Skeletal muscle satellite cell (primary cell): ENCODE measurements around the gene SRXN1. TPM values are rescaled to one million over a fixed set of nuclear protein-coding genes. Genes with fewer than 3 reads are reported as not detected.
"Not testable (repeated sequence)": the region's sequence is repeated elsewhere in the genome, so short reads cannot be mapped to it uniquely, and the experiment has no call there.

Source experiments
- H3K27me3 ChIP-seq: 2 replicates; pipeline ENCODE4 v1.7.0; 2013; ENCODE audit warnings: low read length; ENCODE audit not compliant: control insufficient read depth, insufficient read depth
- H3K36me3 ChIP-seq: 2 replicates; pipeline ENCODE4 v1.7.0; 2013; ENCODE audit warnings: mild to moderate bottlenecking, control low read depth, low read length; ENCODE audit not compliant: insufficient read depth
- H3K4me1 ChIP-seq: 2 replicates; pipeline ENCODE4 v1.7.0; 2013; ENCODE audit warnings: low read length; ENCODE audit not compliant: control insufficient read depth, insufficient read depth
- H3K4me2 ChIP-seq: 2 replicates; pipeline ENCODE4 v1.7.0; 2013; ENCODE audit warnings: mild to moderate bottlenecking, low read length
- H3K4me3 ChIP-seq: 2 replicates; pipeline ENCODE4 v1.7.0; 2013; ENCODE audit warnings: low read length
- H3K9ac ChIP-seq: 2 replicates; pipeline ENCODE4 v1.7.0; 2013; ENCODE audit warnings: mild to moderate bottlenecking, low read depth, low read length, moderate library complexity
- H3K9me3 ChIP-seq: replicated peaks from 2 replicates; pipeline ENCODE4 v1.7.0; 2013; ENCODE audit warnings: mild to moderate bottlenecking, control low read depth, low read length
- total RNA-seq: library from RNA; depleted of rRNA; stranded (reverse); fragments of >200 nt; gene quantifications from 2 replicates; pipeline ENCODE4 v1.2.3, GENCODE V29; 2012; rRNA removed

Gene SRXN1
- 51.7 and 72.5 TPM in 2 replicates for total RNA-seq

DNA sequence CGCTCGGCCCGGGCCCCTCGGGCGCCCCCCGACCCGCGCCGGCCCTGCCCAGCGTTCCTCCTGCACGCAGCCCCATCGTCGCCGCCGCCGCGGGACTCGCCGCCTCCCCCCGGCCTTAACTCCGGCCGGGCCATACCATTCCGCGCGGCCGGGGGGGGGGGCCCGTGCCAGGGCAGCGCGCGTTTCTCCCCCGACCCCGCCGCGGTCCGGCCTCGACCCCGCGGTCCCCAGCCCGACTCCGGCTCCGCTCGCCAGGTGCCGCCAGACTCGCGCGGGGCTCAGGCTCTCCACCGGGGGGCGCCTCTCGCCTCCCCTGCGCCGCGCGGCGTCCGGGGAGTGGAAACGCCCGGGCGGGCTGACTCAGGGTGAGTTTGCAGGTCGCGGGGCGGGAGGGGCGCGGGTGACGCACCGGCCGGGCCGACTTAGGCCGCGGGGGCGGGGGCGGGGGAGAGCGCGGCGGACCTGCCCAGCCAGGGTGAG lies at the start of gene SRXN1:
Gene SRXN1, minus strand, starts transcription at position 91 of the 480 bp plus-strand sequence. Its CDS starts 15 bp downstream, at position 76.
- Histone ChIP-seq H3K4me3 (peak within 1 kb of the TSS; percentile 90), H3K9ac (peak within 1 kb of the TSS; percentile 94), H3K27me3 (peaks cover 8% of the 10 kb centered on the region), H3K9me3 (no peaks in the 10 kb centered on the region), H3K4me2 (peak within 1 kb of the TSS; percentile 92), H3K4me1 (peaks cover 25% of the 10 kb centered on the region), H3K36me3 (peaks cover 24% of the 10 kb centered on the region)

DNA sequence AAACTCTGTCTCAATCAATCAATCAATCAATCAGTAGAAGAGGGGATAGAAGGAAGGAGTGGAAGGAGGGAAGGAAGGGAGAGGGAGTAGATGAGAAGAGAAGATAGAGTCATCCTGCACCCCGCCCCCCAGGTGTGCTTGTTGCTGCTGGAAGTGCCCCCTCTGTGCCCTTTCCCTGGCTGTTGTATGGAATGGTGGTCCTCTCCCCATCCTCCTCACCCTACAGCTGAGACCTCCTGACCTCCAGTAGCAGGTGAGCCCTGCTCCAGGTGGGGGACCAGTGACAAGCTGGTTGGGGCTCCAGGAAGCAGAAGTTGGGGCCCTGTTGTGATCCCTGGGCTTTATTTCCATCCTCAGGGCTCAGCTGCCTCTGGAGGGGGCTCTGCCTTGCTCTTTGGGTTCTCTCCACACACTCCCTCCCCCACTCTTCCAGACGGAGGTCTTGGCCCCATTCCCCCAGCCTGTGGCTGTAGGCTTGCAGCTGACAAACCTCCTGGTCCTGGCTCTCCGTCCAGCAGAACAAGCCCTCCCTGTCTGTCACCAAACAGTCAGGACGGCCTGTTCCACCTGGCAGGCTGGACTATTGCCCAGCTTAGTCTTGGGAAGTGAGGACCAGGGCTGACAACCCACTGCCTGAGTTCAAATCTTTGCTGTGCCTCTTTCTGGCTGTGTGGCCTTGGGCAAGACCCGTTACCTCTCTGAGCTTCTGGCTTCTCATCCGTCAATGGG lies 48.6 kb upstream of the SRXN1 start:
- Histone ChIP-seq H3K4me3 (no peak overlapping the region), H3K9ac (no peak overlapping the region), H3K9me3 (no peaks in the 10 kb centered on the region), H3K36me3 (no peaks in the 10 kb centered on the region), H3K4me1 (no peaks in the 10 kb centered on the region), H3K27me3 (peaks cover 39% of the 10 kb centered on the region), H3K4me2 (no peak overlapping the region)

- Histone ChIP-seq H3K4me1 (no peaks in the 10 kb centered on the region), H3K27me3 (peaks cover 41% of the 10 kb centered on the region), H3K36me3 (no peaks in the 10 kb centered on the region), H3K9ac (no peak overlapping the region), H3K4me2 (no peak overlapping the region), H3K4me3 (no peak overlapping the region), H3K9me3 (no peaks in the 10 kb centered on the region)
Observed at GRCh38 chr20:699811-700338, 46.9 kb upstream of the SRXN1 start.

GRCh38 chr20:699342-699741 lies 46.3 kb upstream of the SRXN1 start:
- H3K36me3 ChIP-seq: no peaks in the 10 kb centered on the region
- peaks cover 41% of the 10 kb centered on the region for H3K27me3 ChIP-seq
- H3K4me3 ChIP-seq: no peak overlapping the region
- no peaks in the 10 kb centered on the region for H3K4me1 ChIP-seq
- H3K4me2 ChIP-seq: no peak overlapping the region
- H3K9me3 ChIP-seq: no peaks in the 10 kb centered on the region
- no peak overlapping the region for H3K9ac ChIP-seq

DNA sequence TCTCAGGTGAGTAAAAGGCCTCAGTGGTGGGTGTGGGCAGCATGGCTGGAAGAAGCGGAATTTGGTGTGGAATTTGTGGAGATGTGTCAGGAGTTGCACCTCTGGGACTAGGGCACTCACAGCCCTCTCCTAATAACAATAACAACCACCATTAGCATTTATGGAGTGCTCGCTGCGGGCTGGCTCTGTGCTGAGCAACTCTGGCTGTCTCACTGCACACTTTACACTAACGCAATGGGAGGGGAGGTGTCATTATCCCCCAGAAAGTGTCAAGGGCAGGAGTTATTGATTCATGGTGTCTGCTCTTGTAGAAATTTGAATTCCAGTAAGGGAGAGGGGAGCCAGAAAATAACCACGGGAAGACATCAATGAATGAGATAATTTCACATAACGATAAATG lies 45.3 kb upstream of the SRXN1 start:
- Histone ChIP-seq H3K27me3 (peaks cover 41% of the 10 kb centered on the region), H3K9me3 (no peaks in the 10 kb centered on the region), H3K36me3 (no peaks in the 10 kb centered on the region), H3K4me3 (no peak overlapping the region), H3K4me2 (no peak overlapping the region), H3K9ac (no peak overlapping the region), H3K4me1 (no peaks in the 10 kb centered on the region)

DNA sequence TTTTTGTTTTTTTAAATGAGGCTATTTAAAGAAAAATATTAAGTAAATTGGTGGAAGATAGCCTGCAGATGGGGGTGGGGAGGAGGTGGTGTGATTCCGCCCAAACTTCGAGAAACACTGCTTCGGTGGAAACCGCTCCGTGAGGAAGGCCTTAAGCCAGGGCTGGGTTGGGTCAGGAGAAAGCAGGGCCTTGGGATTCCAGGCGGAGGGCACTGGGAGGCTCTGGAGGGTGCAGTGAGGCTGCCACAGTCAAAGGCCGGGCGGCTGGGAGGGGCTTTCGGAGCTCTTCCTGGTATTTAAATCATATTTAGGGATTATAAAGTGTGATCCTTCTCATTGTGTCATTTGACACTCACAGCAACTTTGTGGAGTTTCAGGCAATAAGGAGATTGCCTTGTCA lies 44.8 kb upstream of the SRXN1 start:
- Histone ChIP-seq H3K36me3 (no peaks in the 10 kb centered on the region), H3K9ac (no peak overlapping the region), H3K9me3 (no peaks in the 10 kb centered on the region), H3K4me2 (no peak overlapping the region), H3K27me3 (peaks cover 37% of the 10 kb centered on the region), H3K4me3 (no peak overlapping the region), H3K4me1 (no peaks in the 10 kb centered on the region)

DNA sequence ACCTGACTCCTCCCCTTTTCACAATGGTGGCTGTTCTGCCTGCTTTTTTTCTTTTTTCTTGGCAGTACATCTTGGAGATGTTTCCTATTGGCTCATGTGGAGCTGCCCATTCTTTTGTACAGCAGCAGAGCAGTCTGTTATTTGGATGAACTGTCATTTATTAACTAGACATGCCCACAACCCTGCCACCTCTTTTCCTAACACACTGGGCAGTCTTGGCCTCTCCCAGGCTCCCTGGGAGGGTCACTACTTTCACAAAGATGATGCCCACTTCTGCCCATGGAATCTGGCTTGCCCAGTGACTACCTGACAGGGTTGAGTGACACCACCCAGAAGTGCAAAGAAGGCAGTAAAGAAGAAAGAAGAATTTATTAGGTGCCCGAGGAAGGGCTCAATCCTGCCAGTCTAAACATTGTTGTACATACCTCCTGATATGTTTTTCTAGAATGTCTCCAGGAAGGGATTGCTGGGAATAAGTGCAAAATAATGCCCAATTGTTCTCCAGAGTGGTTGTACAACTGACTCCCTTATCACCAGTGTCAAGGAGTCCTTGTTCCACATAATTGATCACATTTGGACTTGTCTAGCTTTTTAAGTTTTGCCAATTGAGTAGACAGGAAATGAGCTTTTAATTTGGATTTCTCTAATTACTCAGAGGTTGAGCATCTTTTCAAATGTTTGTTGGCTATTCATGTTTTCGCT lies 42.3 kb upstream of the SRXN1 start:
- H3K9me3 ChIP-seq: no peaks in the 10 kb centered on the region
- no peak overlapping the region for H3K4me3 ChIP-seq
- H3K4me2 ChIP-seq: no peak overlapping the region
- H3K9ac ChIP-seq: no peak overlapping the region
- H3K27me3 ChIP-seq: peaks cover 39% of the 10 kb centered on the region
- no peaks in the 10 kb centered on the region for H3K36me3 ChIP-seq
- H3K4me1 ChIP-seq: no peaks in the 10 kb centered on the region

DNA sequence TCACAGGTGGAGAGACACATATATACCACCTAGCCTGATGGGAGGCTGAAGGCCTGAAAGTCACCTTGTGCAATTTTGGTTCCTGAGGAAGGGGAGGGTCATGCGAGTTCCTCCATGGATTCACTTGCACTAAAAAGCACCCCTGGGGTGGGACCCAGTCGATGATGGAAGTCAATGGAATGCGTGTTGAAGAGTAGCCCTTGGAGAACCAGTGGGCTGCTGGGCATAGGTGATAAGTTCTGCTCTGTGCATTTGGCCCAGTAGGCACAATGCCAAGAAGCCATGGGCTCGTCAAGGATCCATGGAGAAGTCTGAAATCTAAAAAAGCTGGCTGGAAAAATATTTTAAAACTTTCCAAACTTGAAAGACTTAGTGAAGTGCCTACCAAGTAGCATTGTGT lies 41.5 kb upstream of the SRXN1 start:
- Histone ChIP-seq H3K9me3 (no peaks in the 10 kb centered on the region), H3K4me3 (no peak overlapping the region), H3K36me3 (no peaks in the 10 kb centered on the region), H3K9ac (no peak overlapping the region), H3K4me2 (no peak overlapping the region), H3K27me3 (peaks cover 38% of the 10 kb centered on the region), H3K4me1 (no peaks in the 10 kb centered on the region)

DNA sequence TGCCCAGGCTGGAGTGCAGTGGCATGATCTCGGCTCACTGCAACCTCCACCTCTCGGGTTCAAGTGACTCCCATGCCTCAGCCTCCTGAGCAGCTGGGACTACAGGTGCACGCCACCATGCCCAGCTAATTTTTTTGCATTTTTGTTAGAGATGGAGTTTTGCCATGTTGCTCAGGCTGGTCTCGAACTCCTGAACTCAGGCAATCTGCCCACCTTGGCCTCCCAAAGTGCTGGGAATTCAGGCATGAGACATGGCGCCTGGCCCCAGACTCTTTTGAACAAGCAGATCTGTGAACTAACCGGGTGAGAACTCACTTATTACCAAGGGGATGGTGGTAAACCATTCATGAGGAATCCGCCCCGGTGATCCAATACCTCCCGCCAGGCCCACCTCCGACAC lies 40.8 kb upstream of the SRXN1 start:
- H3K27me3 ChIP-seq: peaks cover 41% of the 10 kb centered on the region
- H3K4me2 ChIP-seq, H3K9ac ChIP-seq: not testable (repeated sequence)

DNA sequence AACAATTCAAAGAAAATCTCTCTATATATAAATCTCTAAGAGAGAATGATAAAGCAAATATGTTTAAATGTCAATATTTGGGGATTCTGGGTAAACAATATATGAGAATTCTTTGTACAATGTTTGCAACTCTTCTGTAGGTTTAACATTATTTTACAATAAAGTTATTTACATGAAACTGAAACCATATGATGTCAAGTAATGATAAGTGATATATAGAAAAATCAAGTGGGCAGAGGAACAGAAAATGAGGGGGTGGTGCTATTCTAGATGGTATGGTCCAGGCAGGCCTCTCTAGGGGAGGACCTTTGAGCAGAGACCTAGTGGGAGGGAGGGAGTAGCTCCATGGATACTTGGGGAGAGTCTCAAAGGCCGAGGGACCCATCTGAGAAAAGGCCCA lies 39.0 kb upstream of the SRXN1 start:
- H3K36me3 ChIP-seq: no peaks in the 10 kb centered on the region
- H3K27me3 ChIP-seq: peaks cover 48% of the 10 kb centered on the region
- H3K4me3 ChIP-seq: no peak overlapping the region
- no peak overlapping the region for H3K9ac ChIP-seq
- no peak overlapping the region for H3K4me2 ChIP-seq
- H3K9me3 ChIP-seq: no peaks in the 10 kb centered on the region
- no peaks in the 10 kb centered on the region for H3K4me1 ChIP-seq

More for the DNA sequence above, 40.8 kb upstream of the SRXN1 start:
- not testable (repeated sequence) for H3K4me1 ChIP-seq, H3K4me3 ChIP-seq, H3K36me3 ChIP-seq, H3K9me3 ChIP-seq

DNA sequence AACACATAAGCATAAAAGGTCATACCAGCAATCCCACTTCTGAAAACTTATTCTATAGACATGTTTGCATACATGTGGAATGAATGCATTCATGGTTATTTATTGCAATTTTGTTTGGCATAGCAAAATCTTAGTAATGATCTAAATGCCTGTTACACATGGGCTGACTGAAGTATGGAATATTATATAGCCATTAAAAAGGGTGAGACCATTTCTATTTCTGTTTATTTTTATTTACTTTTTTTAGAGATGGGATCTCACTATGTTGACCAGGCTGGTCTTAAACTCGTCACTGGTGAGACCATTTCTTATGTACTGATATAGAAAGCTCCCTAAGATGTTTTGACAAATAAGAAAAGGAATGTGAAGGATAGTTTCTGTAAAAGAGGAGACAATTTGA lies 36.9 kb upstream of the SRXN1 start:
- Histone ChIP-seq H3K9me3 (no peaks in the 10 kb centered on the region), H3K9ac (no peak overlapping the region), H3K27me3 (peaks cover 48% of the 10 kb centered on the region), H3K4me2 (no peak overlapping the region), H3K4me3 (no peak overlapping the region), H3K4me1 (no peaks in the 10 kb centered on the region), H3K36me3 (no peaks in the 10 kb centered on the region)
